ENCODE results near the gene PHLDB3.

Gene PHLDB3

GRCh38 chr19:43479226-43479625 is 25.3 kb downstream of the PHLDB3 start:
- in situ Hi-C loops (cut with HindIII; ENCODE audit: low pct_ligation_motif_present, low pct_unique_long_range_greater_than_20kb, low sequenced_read_pairs) = no loop called here
- DNase-seq = no peak

- in situ Hi-C loops (cut with HindIII; ENCODE audit: low pct_ligation_motif_present, low pct_unique_long_range_greater_than_20kb, low sequenced_read_pairs) = no loop called here
- no peak for DNase-seq
Observed at GRCh38 chr19:43478323-43478722, 26.2 kb downstream of the PHLDB3 start.

- in situ Hi-C loops (cut with HindIII; ENCODE audit: low pct_ligation_motif_present, low pct_unique_long_range_greater_than_20kb, low sequenced_read_pairs) = no loop called here
Observed at GRCh38 chr19:43476606-43477005, 27.9 kb downstream of the PHLDB3 start.

GRCh38 chr19:43474986-43475705 is 29.4 kb downstream of the PHLDB3 start:
- in situ Hi-C loops (cut with HindIII; ENCODE audit: low pct_ligation_motif_present, low pct_unique_long_range_greater_than_20kb, low sequenced_read_pairs) = no loop called here
- DNase-seq = peak; percentile 91

More at GRCh38 chr19:43476606-43477005, 27.9 kb downstream of the PHLDB3 start:
- peak; percentile 9 for DNase-seq

- in situ Hi-C loops (cut with HindIII; ENCODE audit: low pct_ligation_motif_present, low pct_unique_long_range_greater_than_20kb, low sequenced_read_pairs) = no loop called here
- no peak for DNase-seq
Observed at GRCh38 chr19:43474487-43474886, 30.1 kb downstream of the PHLDB3 start.

- in situ Hi-C loops (cut with HindIII; ENCODE audit: low pct_ligation_motif_present, low pct_unique_long_range_greater_than_20kb, low sequenced_read_pairs) = no loop called here
- DNase-seq = no peak
Observed at GRCh38 chr19:43471091-43471490, 33.5 kb downstream of the PHLDB3 start.

- DNase-seq = no peak
- in situ Hi-C loops (cut with HindIII; ENCODE audit: low pct_ligation_motif_present, low pct_unique_long_range_greater_than_20kb, low sequenced_read_pairs) = no loop called here
Observed at GRCh38 chr19:43470288-43470687, 34.3 kb downstream of the PHLDB3 start.

- DNase-seq = no peak
- in situ Hi-C loops (cut with HindIII; ENCODE audit: low pct_ligation_motif_present, low pct_unique_long_range_greater_than_20kb, low sequenced_read_pairs) = no loop called here
Observed at GRCh38 chr19:43469160-43469480, 35.4 kb downstream of the PHLDB3 start.

- in situ Hi-C loops (cut with HindIII; ENCODE audit: low pct_ligation_motif_present, low pct_unique_long_range_greater_than_20kb, low sequenced_read_pairs) = no loop called here
Observed at GRCh38 chr19:43468354-43469159, 36.0 kb downstream of the PHLDB3 start.

GRCh38 chr19:43467730-43468129 is 36.8 kb downstream of the PHLDB3 start:
- in situ Hi-C loops (cut with HindIII; ENCODE audit: low pct_ligation_motif_present, low pct_unique_long_range_greater_than_20kb, low sequenced_read_pairs) = no loop called here
- DNase-seq = no peak

More at GRCh38 chr19:43468354-43469159, 36.0 kb downstream of the PHLDB3 start:
- no peak for DNase-seq

GRCh38 chr19:43467276-43467675 is 37.3 kb downstream of the PHLDB3 start:
- in situ Hi-C loops (cut with HindIII; ENCODE audit: low pct_ligation_motif_present, low pct_unique_long_range_greater_than_20kb, low sequenced_read_pairs) = no loop called here
- DNase-seq = no peak

- in situ Hi-C loops (cut with HindIII; ENCODE audit: low pct_ligation_motif_present, low pct_unique_long_range_greater_than_20kb, low sequenced_read_pairs) = no loop called here
- no peak for DNase-seq
Observed at GRCh38 chr19:43466793-43467192, 37.8 kb downstream of the PHLDB3 start.

GRCh38 chr19:43465468-43466120 is 39.0 kb downstream of the PHLDB3 start, which contains the start of gene LYPD3:
Gene LYPD3 (minus strand): TSS chr19:43465608. CDS start chr19:43465571, 37 bp downstream.
- in situ Hi-C loops (cut with HindIII; ENCODE audit: low pct_ligation_motif_present, low pct_unique_long_range_greater_than_20kb, low sequenced_read_pairs) = no loop called here
- DNase-seq = no peak

- in situ Hi-C loops (cut with HindIII; ENCODE audit: low pct_ligation_motif_present, low pct_unique_long_range_greater_than_20kb, low sequenced_read_pairs) = no loop called here
- no peak for DNase-seq
Observed at GRCh38 chr19:43464134-43464775, 40.3 kb downstream of the PHLDB3 start.

GRCh38 chr19:43463381-43464133 is 41.0 kb downstream of the PHLDB3 start:
- peak; percentile 84 for DNase-seq
- in situ Hi-C loops (cut with HindIII; ENCODE audit: low pct_ligation_motif_present, low pct_unique_long_range_greater_than_20kb, low sequenced_read_pairs) = no loop called here

GRCh38 chr19:43462785-43463380 is 41.7 kb downstream of the PHLDB3 start:
- no peak for DNase-seq
- in situ Hi-C loops (cut with HindIII; ENCODE audit: low pct_ligation_motif_present, low pct_unique_long_range_greater_than_20kb, low sequenced_read_pairs) = no loop called here

GRCh38 chr19:43462383-43462782 is 42.2 kb downstream of the PHLDB3 start:
- in situ Hi-C loops (cut with HindIII; ENCODE audit: low pct_ligation_motif_present, low pct_unique_long_range_greater_than_20kb, low sequenced_read_pairs) = no loop called here
- DNase-seq = no peak

- in situ Hi-C loops (cut with HindIII; ENCODE audit: low pct_ligation_motif_present, low pct_unique_long_range_greater_than_20kb, low sequenced_read_pairs) = no loop called here
- no peak for DNase-seq
Observed at GRCh38 chr19:43461303-43461702, 43.2 kb downstream of the PHLDB3 start.

Data from ACHN (cell line).